AG09319 (cell line): ENCODE results near the gene ACTMAP.
"Not testable (repeated sequence)": the region's sequence is repeated elsewhere in the genome, so short reads cannot be mapped to it uniquely, and the experiment has no call there.

Experiments used
- DNase-seq: peaks from one replicate; pipeline ENCODE4 v3.0.0-alpha.2; 2010; ENCODE audit warnings: low read depth; ENCODE audit errors: extremely low read depth
- CTCF ChIP-seq: IDR thresholded peaks from 2 replicates; pipeline ENCODE4 v1.5.1; 2011; ENCODE audit warnings: low read depth, mild to moderate bottlenecking, inconsistent platforms, low read length, moderate library complexity

ACTMAP gene

GRCh38 chr19:40791996-40792395 lies 41.7 kb upstream of the ACTMAP start:
- no peak for DNase-seq
- no peak for TF ChIP-seq CTCF

GRCh38 chr19:40791349-40791748 lies 41.1 kb upstream of the ACTMAP start:
- TF ChIP-seq CTCF = no peak
- no peak for DNase-seq

GRCh38 chr19:40786060-40787037 lies 36.1 kb upstream of the ACTMAP start:
- DNase-seq = no peak
- TF ChIP-seq CTCF = no peak

- no peak for DNase-seq
- no peak for TF ChIP-seq CTCF
Measured at GRCh38 chr19:40785526-40785925, 35.2 kb upstream of the ACTMAP start.

- not testable (repeated sequence) for DNase-seq
Measured at GRCh38 chr19:40784146-40784545, 33.9 kb upstream of the ACTMAP start.

- no peak for DNase-seq
- no peak for TF ChIP-seq CTCF
Measured at GRCh38 chr19:40783711-40784110, 33.4 kb upstream of the ACTMAP start.

- no peak for TF ChIP-seq CTCF
Measured at GRCh38 chr19:40781140-40781539, 30.9 kb upstream of the ACTMAP start.

More at GRCh38 chr19:40781140-40781539, 30.9 kb upstream of the ACTMAP start:
- no peak for DNase-seq
